HG02623 (cell line): ENCODE measurements around the gene ZCCHC10.
"Not testable (repeated sequence)": the region's sequence is repeated elsewhere in the genome, so short reads cannot be mapped to it uniquely, and the experiment has no call there.

Experiments
- ATAC-seq: cut with Tn5 transposase; IDR thresholded peaks from one replicate; pipeline ENCODE4 v1.9.1; 2021; ENCODE audit warnings: moderate library complexity; ENCODE audit not compliant: unreplicated experiment

The ZCCHC10 gene

GRCh38 chr5:133046560-133046959 lies 20.2 kb upstream of the ZCCHC10 start:
- not testable (repeated sequence) for ATAC-seq

GRCh38 chr5:133041910-133042309 lies 15.6 kb upstream of the ZCCHC10 start:
- no peak for ATAC-seq

DNA sequence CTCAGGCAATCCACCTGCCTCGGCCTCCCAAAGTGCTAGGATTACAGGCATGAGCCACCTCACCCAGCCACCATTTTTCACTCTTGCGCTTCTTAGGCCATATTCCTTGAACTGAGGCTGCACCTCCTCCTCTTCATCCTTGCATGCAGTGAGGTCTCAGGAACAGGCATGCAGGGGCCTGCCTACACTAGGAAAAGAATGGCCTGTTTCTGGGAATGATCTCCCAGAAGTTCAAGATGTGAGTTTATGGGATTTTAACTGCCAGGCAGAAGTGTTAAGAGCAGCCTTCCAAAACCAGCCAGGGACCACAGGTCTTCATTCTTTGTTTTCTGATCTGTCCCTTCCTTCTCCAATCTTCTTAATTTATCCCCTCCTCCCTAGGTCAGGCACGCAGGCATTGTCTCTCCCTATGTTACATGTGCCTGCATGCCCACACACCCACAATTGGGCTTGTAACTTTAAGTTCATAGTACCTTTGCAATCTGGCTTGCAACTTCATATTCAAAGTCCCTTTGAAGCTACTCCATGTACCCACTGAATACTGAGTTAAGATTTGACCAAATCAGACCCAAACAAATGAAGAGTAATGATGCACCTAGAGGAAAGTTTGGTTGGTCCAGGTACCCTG lies 14.9 kb upstream of the ZCCHC10 start:
- ATAC-seq, result no peak

- ATAC-seq, result not testable (repeated sequence)
Observed at GRCh38 chr5:133036677-133037076, 10.3 kb upstream of the ZCCHC10 start.

DNA sequence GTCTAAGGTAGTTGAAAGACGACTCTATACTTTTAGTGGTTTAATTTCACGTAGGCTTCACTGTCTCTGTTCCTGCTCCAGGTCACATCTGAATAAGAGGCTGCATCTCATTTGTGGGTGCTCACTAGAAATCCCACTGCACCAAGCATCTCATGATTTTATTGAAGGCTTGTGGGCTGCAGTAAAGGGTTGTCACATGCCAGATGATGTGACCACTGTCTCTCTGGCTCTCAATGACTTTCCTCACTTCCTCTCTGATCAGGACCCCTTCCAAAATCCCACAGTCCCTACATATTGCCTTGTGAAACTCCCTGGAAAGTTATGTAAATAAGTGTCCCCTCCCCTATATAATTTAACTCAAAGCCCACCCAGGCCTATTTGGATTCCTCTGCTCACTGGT lies 8.9 kb upstream of the ZCCHC10 start:
- ATAC-seq, result no peak

DNA sequence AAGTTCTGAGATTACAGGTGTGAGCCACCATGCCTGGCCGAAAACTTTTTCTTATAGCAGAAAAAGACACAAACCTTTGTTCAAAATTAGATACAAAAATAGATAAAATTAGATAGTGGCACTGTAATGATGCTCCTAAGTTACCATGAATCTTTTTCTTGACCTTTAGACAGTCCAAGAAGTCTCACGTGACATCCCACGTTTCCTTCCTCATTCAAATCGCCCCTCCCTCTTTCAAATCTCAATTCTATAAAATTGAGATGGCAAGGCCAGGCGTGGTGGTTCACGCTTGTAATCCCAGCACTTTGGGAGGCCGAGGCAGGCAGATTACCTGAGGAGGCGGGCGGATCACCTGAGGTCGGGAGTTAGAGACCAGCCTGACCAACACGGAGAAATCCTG lies 7.7 kb upstream of the ZCCHC10 start:
- ATAC-seq, result no peak

DNA sequence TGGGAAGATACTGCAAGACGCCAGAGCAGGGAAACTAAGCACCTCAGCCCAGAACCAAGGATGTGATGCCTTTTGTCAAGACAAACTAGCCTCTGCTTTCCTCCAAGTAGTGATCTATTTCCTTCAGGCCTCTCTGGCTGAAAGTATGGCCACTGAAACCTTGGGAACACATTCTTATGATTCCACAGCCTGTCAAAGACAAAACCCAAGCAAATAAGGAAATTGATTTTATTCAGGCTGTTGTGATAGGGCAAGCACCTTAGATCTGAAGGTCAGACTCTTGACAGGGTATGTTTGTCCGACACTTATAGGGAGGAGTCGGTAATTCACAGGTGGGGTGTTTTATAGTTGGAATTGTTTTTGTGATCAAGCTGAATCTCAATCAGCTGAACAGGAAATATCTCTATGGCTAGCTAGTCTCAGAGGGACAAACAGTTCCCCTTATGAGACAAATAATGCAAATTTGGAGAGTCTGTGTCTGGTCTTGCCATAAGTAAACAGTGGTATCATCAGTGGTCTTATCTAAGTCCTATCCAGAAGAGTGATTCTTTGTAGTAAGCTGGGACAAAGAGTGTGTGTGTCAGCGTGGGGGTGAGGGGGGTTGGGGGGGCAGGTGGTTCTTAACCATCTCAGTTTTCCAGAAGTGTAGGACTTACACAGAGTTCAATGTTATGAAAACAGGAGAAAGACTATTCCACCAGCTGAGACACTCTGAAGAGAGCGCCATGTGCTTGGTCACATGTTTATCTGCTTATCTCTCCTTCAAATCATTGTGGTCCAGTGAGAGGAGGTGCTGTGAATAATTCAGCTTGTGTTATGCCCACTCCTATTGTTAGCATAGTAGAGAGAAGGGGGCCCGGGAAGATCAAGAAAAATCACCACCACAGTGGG lies 6.7 kb upstream of the ZCCHC10 start:
- peak; percentile 68 for ATAC-seq

- no peak for ATAC-seq
Observed at GRCh38 chr5:133030343-133031005, 4.1 kb upstream of the ZCCHC10 start.

- no peak for ATAC-seq
Observed at GRCh38 chr5:133029416-133029815, 3.1 kb upstream of the ZCCHC10 start.

- ATAC-seq, result no peak
Observed at GRCh38 chr5:133026664-133027153, 360 bp upstream of the ZCCHC10 start.

- ATAC-seq, result not testable (repeated sequence)
Observed at GRCh38 chr5:133019471-133019870, 6.9 kb downstream of the ZCCHC10 start.

DNA sequence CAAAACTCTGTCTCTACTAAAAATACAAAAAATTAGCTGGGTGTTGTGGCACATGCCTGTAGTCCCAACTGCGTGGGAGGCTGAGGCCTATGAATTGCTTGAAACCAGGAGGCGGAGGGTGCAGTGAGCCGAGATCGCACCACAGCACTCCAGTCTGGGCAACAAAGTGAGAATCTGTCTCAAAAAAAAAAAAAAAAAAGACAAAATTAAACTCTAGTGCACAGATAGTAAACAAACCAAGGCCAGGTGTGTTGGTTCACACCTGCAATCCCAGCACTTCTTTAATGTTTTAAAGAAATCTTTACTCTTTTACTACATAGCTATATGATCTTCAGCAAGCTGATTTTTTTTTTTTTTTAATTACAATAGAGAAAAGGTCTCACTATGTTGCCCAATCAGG lies 8.4 kb downstream of the ZCCHC10 start:
- ATAC-seq, result no peak

DNA sequence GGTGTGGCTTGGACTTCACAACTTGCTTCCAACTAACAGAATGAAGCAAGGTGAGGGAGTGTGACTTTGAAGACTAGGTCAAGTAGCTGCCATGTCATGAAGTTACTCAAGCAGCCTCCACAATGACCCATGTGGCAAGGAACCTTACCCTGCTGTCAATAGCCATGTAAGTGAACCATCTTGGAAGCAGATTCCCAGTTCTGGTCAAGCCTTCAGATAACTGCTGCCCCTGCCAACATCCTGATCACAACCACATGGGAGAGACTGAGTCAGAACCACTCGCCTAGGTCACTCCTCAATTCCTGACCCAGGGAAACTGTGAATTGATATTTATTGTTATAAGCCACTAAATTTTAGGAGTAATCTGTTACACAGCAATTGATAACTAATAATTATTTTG lies 10.9 kb downstream of the ZCCHC10 start:
- ATAC-seq, result no peak

DNA sequence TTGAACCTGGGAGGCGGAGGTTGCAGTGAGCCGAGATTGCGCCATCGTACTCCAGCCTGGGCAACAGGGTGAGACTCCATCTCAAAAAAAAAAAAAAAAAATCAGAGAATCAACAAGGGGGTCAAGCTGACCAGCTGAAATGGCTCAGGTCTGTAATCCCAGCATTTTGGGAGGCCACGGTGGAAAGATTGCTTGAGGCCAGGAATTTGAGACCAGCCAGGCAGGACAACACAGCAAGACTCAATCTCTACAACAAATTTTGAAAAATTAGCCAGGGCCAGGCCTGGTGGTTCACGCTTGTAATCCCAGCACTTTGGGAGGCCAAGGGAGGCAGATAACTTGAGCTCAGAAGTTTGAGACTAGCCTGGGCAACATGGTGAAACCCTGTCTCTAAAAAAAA lies 17.9 kb downstream of the ZCCHC10 start:
- ATAC-seq, result not testable (repeated sequence)

GRCh38 chr5:133006653-133007052 lies 19.7 kb downstream of the ZCCHC10 start:
- no peak for ATAC-seq

GRCh38 chr5:132999246-132999645 lies 27.1 kb downstream of the ZCCHC10 start:
- no peak for ATAC-seq

DNA sequence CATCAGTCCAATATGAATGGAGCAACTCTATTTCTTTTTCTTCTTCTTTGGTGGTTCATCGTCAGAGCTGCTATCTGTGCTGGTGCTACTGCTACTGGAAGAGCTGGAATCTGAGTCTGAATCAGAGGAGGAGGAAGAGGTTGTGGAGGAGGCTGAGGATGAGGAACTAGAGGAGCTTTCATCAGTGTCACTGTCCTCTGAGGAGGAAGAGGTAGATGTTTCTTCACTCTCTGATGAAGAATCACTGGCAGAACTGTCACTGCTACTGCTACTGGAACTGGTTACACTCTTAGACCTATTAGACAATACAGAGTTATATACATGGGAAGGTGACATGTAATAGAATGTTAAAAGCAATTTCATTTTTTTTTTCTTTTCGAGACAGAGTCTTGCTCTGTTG lies 27.8 kb downstream of the ZCCHC10 start:
- ATAC-seq, result no peak

- no peak for ATAC-seq
Observed at GRCh38 chr5:132996307-132996706, 30.0 kb downstream of the ZCCHC10 start.

DNA sequence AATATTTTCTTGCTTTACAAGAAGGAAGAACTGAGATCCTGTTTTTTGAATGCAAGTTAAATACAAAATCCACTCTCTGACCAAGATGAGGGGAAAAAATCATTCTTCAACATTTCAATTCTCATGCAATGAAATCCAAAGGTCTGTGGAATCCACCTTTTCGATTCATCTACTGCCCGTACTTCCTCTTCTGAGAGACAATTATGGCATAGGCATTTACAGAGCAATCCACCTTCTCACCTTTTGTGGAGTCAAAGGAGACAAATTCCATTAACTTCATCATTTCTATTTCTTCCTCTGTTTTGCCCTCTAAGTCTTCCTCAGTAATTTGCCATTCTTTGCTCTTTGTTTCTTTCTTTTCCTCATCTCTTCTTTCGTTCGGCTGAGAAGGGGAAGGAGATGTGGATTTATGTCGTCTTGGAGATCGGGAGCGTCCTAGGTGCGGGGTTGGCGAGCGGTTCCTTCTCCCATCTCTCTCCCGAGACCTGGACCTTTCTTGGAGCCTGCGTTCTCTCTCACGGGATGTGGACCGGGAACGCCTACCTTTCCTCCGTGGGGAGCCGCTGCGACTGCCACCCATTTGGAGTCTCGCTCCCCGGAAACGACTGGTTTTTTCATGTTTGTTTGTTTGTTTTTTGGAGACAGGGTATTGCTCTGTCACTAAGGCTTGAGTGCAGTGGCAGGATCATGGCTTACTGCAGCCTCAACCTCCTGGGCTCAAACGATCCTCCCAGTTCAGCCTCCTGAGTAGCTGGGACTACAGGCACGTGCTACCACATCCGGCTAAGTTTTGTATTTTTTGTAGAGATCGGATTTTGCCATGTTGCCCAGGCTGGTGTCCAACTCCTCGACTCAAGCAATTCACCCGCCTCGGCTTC lies 38.6 kb downstream of the ZCCHC10 start:
- no peak for ATAC-seq

- ATAC-seq, result not testable (repeated sequence)
Observed at GRCh38 chr5:132982971-132983370, 43.4 kb downstream of the ZCCHC10 start.

DNA sequence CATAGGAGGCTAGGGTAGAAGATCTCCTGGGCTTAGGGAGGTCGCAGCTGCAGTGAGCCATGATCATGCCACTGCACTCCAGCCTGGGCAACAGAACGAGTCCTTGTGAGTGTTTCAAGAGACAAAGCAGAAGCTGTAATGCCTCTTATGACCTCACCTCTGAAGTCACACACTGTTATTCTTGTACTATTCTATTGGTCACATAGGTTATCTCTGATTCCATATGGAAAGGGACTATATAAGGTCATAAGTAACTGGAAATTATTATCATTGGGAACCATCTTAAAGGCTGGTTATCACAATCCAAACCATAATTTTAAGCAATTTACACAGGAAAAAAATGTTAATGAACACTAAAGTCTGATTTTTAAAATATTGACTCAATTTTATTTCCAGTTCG lies 45.1 kb downstream of the ZCCHC10 start:
- no peak for ATAC-seq
